Urothelium cell line (cell line): ENCODE measurements around the gene RAP1A.
"Not testable (repeated sequence)": the region's sequence is repeated elsewhere in the genome, so short reads cannot be mapped to it uniquely, and the experiment has no call there.

ENCODE experiments used
- DNase-seq: peaks from one replicate; pipeline ENCODE4 v3.0.0; 2011; ENCODE audit warnings: low spot score, mixed read lengths
- FAIRE-seq: peaks from 2 replicates; lab custom pipeline; 2011; peaks lifted over from hg19 to GRCh38; lab: Jason Lieb, UNC

The RAP1A gene

GRCh38 chr1:111660204-111661150, 40.9 kb downstream of the RAP1A start:
- DNase-seq (no peak), FAIRE-seq (no peak)

- DNase-seq (no peak), FAIRE-seq (no peak)
Measured at GRCh38 chr1:111664652-111665051, 45.1 kb downstream of the RAP1A start.

GRCh38 chr1:111665497-111665896, 45.9 kb downstream of the RAP1A start:
- DNase-seq (no peak), FAIRE-seq (no peak)

GRCh38 chr1:111666828-111667227, 47.2 kb downstream of the RAP1A start:
- DNase-seq = no peak
- FAIRE-seq = no peak

- FAIRE-seq (no peak), DNase-seq (no peak)
Measured at GRCh38 chr1:111669268-111669667, 49.7 kb downstream of the RAP1A start.

- DNase-seq (no peak), FAIRE-seq (no peak)
Measured at GRCh38 chr1:111671852-111672251, 52.3 kb downstream of the RAP1A start.

- no peak for DNase-seq
- no peak for FAIRE-seq
Measured at GRCh38 chr1:111672331-111672730, 52.7 kb downstream of the RAP1A start.

GRCh38 chr1:111677604-111678003, 58.0 kb downstream of the RAP1A start:
- FAIRE-seq (no peak), DNase-seq (no peak)

- FAIRE-seq (no peak), DNase-seq (no peak)
Measured at GRCh38 chr1:111679541-111679940, 60.0 kb downstream of the RAP1A start.

- not testable (repeated sequence) for DNase-seq, FAIRE-seq
Measured at GRCh38 chr1:111680212-111680800, 60.7 kb downstream of the RAP1A start.

- FAIRE-seq, DNase-seq: not testable (repeated sequence)
Measured at GRCh38 chr1:111685293-111686153, 65.9 kb downstream of the RAP1A start.

GRCh38 chr1:111690306-111690617, 70.7 kb downstream of the RAP1A start:
- peak; percentile 13 for DNase-seq
- no peak for FAIRE-seq

GRCh38 chr1:111691886-111692285, 72.3 kb downstream of the RAP1A start:
- no peak for FAIRE-seq

GRCh38 chr1:111695801-111696200, 76.2 kb downstream of the RAP1A start:
- FAIRE-seq (no peak), DNase-seq (no peak)

More at GRCh38 chr1:111691886-111692285, 72.3 kb downstream of the RAP1A start:
- no peak for DNase-seq

GRCh38 chr1:111696330-111696729, 76.7 kb downstream of the RAP1A start:
- DNase-seq (no peak), FAIRE-seq (no peak)

- no peak for DNase-seq
- FAIRE-seq = no peak
Measured at GRCh38 chr1:111699268-111699667, 79.7 kb downstream of the RAP1A start.

- DNase-seq = no peak
- FAIRE-seq = no peak
Measured at GRCh38 chr1:111702504-111703050, 83.0 kb downstream of the RAP1A start.

- no peak for FAIRE-seq
- DNase-seq = no peak
Measured at GRCh38 chr1:111704240-111704639, 84.7 kb downstream of the RAP1A start.

GRCh38 chr1:111704776-111705175, 85.2 kb downstream of the RAP1A start:
- no peak for FAIRE-seq
- DNase-seq = peak; percentile 38

- DNase-seq (no peak), FAIRE-seq (no peak)
Measured at GRCh38 chr1:111705841-111706240, 86.3 kb downstream of the RAP1A start.

GRCh38 chr1:111706921-111707320, 87.3 kb downstream of the RAP1A start:
- DNase-seq (no peak), FAIRE-seq (no peak)
